ENCODE data around the gene TMEM14A.

GRCh38 chr6:52706001-52706400, 35.1 kb downstream of the TMEM14A start:
- TF ChIP-seq PAX5 (IDR thresholded peaks at IDR 0.05; ENCODE audit: insufficient read depth, low read length, severe bottlenecking): no peak
- TF ChIP-seq POLR2AphosphoS5 (IDR thresholded peaks at IDR 0.05; ENCODE audit: low read depth, low read length): no peak

All from GM12891 (cell line).